Ascending aorta (tissue), 2 donors: ENCODE data around the gene PDYN. TPM values are rescaled to one million over a fixed set of nuclear protein-coding genes. Genes with fewer than 3 reads are reported as not detected.

Experiments
- DNase-seq, 2 donors: peaks; one replicate each; pipeline ENCODE4 v3.0.0-alpha.2; 2019; ENCODE audit warnings: low spot score in 2 of 2
- H3K27ac ChIP-seq, 2 donors: fragments of 200-600 bp; sonication (generic); one replicate each; pipeline ENCODE4 v1.5.1; 2016 to 2017; ENCODE audit warnings: mild to moderate bottlenecking in 1 of 2
- H3K27me3 ChIP-seq: fragments of 200-600 bp; sonication (generic); one replicate; pipeline ENCODE4 v1.5.1; 2017
- H3K36me3 ChIP-seq, 2 donors: fragments of 200-600 bp; sonication (generic); one replicate each; pipeline ENCODE4 v1.5.1; 2016
- H3K4me1 ChIP-seq, 2 donors: fragments of 200-600 bp; sonication (generic); one replicate each; pipeline ENCODE4 v1.5.1; 2016 to 2017; ENCODE audit warnings: mild to moderate bottlenecking in 1 of 2
- H3K4me3 ChIP-seq, 2 donors: fragments of 200-600 bp; sonication (generic); one replicate each; pipeline ENCODE4 v1.5.1; 2016 to 2017; ENCODE audit warnings: mild to moderate bottlenecking in 1 of 2
- H3K9me3 ChIP-seq, 2 donors: fragments of 200-600 bp; sonication (generic); one replicate each; pipeline ENCODE4 v1.5.1; 2016
- intact Hi-C: fragments of 100-400 bp; cut with DNase I; formaldehyde crosslinking; loops from one replicate; pipeline ENCODE4 v1.15.1; 2023
- total RNA-seq: library from RNA; depleted of rRNA; stranded (reverse); fragments of >200 nt; gene quantifications from one replicate; pipeline ENCODE4 v1.1.0, GENCODE V29; 2016
- TF ChIP-seq, protein P1 (sequence below), 3 experiments: fragments of 200-600 bp in 2 of 3; fragments of 450-650 bp in 1 of 3; sonication (generic) in 2 of 3; IDR thresholded peaks; one replicate each; pipeline ENCODE4 v1.5.1; 2016 to 2019; ENCODE audit warnings: antibody characterized with exemption in 3 of 3, mild to moderate bottlenecking in 1 of 3, moderate library complexity in 1 of 3

PDYN gene
- total RNA-seq, 1 donor from 2014 or later, result not detected

DNA sequence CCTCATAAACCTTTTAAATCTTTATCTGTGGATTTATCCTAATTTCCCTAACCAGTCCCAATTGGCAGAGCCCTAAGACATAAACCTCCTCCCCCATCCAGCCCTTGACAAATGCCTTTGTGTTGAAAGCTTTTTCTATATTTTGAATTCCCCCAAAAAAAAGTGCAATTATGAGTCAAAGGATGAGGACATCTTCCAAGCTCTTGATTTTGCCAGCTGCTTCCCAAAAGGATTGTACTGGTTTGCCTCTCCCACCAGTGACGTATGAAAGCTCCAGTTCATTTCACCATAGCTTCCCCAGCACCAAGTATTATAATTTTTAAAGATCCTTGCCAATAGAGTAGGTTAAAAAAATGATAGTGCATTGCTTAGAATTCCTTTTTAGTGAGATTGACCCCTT is 59.7 kb downstream of the PDYN start:
- Histone ChIP-seq H3K4me1 (peaks cover 0 to 8% of the 10 kb centered on the region in 2 donors), H3K4me3 (no peak overlapping the region), H3K27ac (peak overlapping the region; percentile 32 to 68), H3K27me3 (no peaks in the 10 kb centered on the region), H3K9me3 (no peaks in the 10 kb centered on the region), H3K36me3 (peaks cover 26 to 27% of the 10 kb centered on the region in 2 donors)
- TF ChIP-seq, protein P1, sequence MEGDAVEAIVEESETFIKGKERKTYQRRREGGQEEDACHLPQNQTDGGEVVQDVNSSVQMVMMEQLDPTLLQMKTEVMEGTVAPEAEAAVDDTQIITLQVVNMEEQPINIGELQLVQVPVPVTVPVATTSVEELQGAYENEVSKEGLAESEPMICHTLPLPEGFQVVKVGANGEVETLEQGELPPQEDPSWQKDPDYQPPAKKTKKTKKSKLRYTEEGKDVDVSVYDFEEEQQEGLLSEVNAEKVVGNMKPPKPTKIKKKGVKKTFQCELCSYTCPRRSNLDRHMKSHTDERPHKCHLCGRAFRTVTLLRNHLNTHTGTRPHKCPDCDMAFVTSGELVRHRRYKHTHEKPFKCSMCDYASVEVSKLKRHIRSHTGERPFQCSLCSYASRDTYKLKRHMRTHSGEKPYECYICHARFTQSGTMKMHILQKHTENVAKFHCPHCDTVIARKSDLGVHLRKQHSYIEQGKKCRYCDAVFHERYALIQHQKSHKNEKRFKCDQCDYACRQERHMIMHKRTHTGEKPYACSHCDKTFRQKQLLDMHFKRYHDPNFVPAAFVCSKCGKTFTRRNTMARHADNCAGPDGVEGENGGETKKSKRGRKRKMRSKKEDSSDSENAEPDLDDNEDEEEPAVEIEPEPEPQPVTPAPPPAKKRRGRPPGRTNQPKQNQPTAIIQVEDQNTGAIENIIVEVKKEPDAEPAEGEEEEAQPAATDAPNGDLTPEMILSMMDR (IDR thresholded peaks at IDR 0.05), result no peak
- no peak for DNase-seq
- intact Hi-C loops, result loop anchor here (2.0 to 10.0 kb wide), 4 partner anchors 39 to 817 kb away; partner anchors contain the start of genes PSMF1, SIRPA and STK35

DNA sequence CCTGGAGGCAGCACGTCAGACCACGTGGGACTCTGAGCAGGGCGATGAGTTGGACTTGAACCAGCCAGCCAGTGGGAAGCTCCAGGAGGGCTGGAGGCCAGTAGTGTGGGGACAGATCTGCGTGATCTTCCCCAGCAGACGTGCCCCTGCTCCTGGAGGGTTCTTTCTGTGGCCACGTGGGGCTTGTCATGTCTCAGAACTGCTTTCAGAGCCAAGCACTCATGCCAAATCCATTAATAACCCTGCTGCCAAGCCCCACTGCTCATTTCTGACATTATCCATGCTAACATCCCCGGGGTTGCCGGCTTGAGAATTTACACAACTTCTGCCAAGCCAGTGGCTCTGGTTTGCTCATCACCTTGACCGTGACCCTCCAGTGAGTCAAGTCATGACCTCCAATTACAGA is 60.4 kb downstream of the PDYN start:
- peak overlapping the region in 1 of 2 donors; percentile 6 for H3K27ac ChIP-seq
- DNase-seq, result peak in 1 of 2 donors; percentile 71
- intact Hi-C loops, result loop anchor here (5.0 to 10.0 kb wide), 3 partner anchors 121 to 816 kb away; partner anchors contain the start of genes PSMF1 and STK35

DNA sequence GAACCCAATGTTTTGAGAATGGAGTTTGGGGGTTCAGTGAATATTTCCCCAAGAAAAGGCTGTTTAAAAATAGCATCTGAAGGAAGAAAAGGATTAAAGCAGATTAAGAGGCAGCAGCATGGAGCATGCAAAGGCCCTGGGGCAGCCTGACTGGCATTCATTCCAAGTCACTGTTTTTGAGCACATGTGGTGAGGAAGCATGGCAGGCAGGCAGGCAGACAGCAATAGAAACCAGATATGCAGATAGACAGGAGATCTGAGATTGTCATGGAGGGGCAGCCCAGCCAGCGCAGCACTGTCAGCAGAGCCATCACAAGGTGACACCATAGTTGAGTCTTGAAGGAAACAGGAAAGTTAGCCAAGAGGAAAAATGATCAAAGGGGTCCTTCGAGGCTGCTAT is 60.9 kb downstream of the PDYN start:
- intact Hi-C loops, result loop anchor here (5.0 to 10.0 kb wide), 3 partner anchors 121 to 816 kb away; partner anchors contain the start of genes PSMF1 and STK35
- Histone ChIP-seq H3K27me3 (no peaks in the 10 kb centered on the region), H3K36me3 (peaks cover 21 to 25% of the 10 kb centered on the region in 2 donors), H3K4me1 (peaks cover 0 to 8% of the 10 kb centered on the region in 2 donors), H3K9me3 (no peaks in the 10 kb centered on the region), H3K27ac (no peak overlapping the region), H3K4me3 (no peak overlapping the region)
- TF ChIP-seq, protein P1 (IDR thresholded peaks at IDR 0.05), result no peak
- DNase-seq, result no peak

More for the DNA sequence above, 60.4 kb downstream of the PDYN start:
- Histone ChIP-seq H3K4me1 (peaks cover 0 to 8% of the 10 kb centered on the region in 2 donors), H3K4me3 (no peak overlapping the region), H3K36me3 (peaks cover 21 to 24% of the 10 kb centered on the region in 2 donors), H3K27me3 (no peaks in the 10 kb centered on the region), H3K9me3 (no peaks in the 10 kb centered on the region)
- TF ChIP-seq, protein P1 (IDR thresholded peaks at IDR 0.05), result no peak

DNA sequence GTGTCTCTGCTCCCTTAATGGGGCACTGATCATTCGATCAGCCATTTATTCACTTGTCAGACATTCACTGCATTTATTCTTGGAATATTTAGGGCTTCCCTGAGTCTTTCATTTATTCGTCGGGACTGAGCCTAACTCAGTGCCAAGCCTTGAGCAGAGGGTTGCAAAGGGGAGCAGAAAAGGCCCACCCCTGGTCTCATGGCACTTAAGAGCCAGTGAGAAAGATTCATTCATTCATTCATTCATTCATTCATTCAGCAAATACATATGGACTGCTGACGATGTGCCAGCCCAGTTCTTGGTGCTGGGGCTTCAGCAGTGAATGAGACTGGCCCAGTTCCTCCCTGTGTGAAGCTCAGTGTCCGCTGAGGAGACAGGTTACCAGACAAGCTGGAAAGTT is 62.0 kb downstream of the PDYN start:
- Histone ChIP-seq H3K27me3 (no peaks in the 10 kb centered on the region), H3K4me3 (no peak overlapping the region), H3K9me3 (no peaks in the 10 kb centered on the region), H3K4me1 (peaks cover 0 to 8% of the 10 kb centered on the region in 2 donors), H3K36me3 (peaks cover 16 to 19% of the 10 kb centered on the region in 2 donors), H3K27ac (no peak overlapping the region)
- intact Hi-C loops, result loop anchor here (5.0 to 10.0 kb wide), 3 partner anchors 120 to 815 kb away; partner anchors contain the start of genes PSMF1 and STK35
- DNase-seq, result no peak
- TF ChIP-seq, protein P1 (IDR thresholded peaks at IDR 0.05), result no peak

DNA sequence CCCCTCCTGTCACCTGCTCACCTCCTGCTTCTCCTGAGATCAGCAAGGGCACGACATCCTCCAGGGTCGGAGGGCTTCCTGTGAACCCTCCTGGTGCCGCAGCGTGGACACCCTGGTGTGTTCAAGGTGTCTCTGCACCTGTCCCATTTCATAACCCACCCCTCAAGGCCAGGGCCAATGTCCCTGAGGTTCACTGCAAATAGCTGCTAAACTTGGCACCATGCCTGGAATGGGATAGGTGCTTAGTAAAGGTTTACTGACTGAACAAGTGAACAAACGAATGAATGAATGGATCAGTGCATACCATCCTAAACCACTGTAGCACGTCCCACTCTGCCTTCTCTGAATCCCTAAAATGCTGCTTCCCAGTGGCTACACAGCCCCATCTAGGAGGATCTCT is 63.7 kb downstream of the PDYN start:
- no peaks in the 10 kb centered on the region for H3K27me3 ChIP-seq
- no peak for DNase-seq
- no peak overlapping the region for H3K4me3 ChIP-seq
- no peaks in the 10 kb centered on the region for H3K9me3 ChIP-seq
- peaks cover 0 to 8% of the 10 kb centered on the region in 2 donors for H3K4me1 ChIP-seq
- H3K27ac ChIP-seq, result no peak overlapping the region
- intact Hi-C loops, result loop anchor here (5.0 to 10.0 kb wide), 3 partner anchors 118 to 813 kb away; partner anchors contain the start of genes PSMF1 and STK35
- TF ChIP-seq, protein P1 (IDR thresholded peaks at IDR 0.05), result no peak
- peaks cover 11 to 22% of the 10 kb centered on the region in 2 donors for H3K36me3 ChIP-seq
